ENCODE measurements around the gene TTLL5.

Gene TTLL5

GRCh38 chr14:75703467-75703866, 42.4 kb downstream of the TTLL5 start:
- H3K79me2 ChIP-seq (ENCODE audit: control insufficient read depth, low read length) = no peaks in the 10 kb centered on the region
- no peak for TF ChIP-seq CTCF (IDR thresholded peaks at IDR 0.05; ENCODE audit: low read depth, low read length, poor library complexity, severe bottlenecking)
- no peak for TF ChIP-seq EZH2phosphoT487 (IDR thresholded peaks at IDR 0.05; ENCODE audit: borderline replicate concordance, low read length)
- no peaks in the 10 kb centered on the region for H4K20me1 ChIP-seq (ENCODE audit: control insufficient read depth, insufficient read depth, low read depth, low read length)
- H3K4me1 ChIP-seq (ENCODE audit: control insufficient read depth, low read length) = no peaks in the 10 kb centered on the region
- H3F3A ChIP-seq (ENCODE audit: control insufficient read depth, insufficient read depth) = no peaks in the 10 kb centered on the region
- H3K9me2 ChIP-seq (replicated peaks; ENCODE audit: control insufficient read depth, low read length) = no peaks in the 10 kb centered on the region
- no peak overlapping the region for H3K27ac ChIP-seq (ENCODE audit: low read depth, low read length)
- no peak overlapping the region for H3K4me3 ChIP-seq (ENCODE audit: low read length)
- no peaks in the 10 kb centered on the region for H3K9me3 ChIP-seq (ENCODE audit: control insufficient read depth, insufficient read depth, low read length)
- no peaks in the 10 kb centered on the region for H3K27me3 ChIP-seq (ENCODE audit: control insufficient read depth, low read length)
- H3K36me3 ChIP-seq (ENCODE audit: control insufficient read depth, low read length) = peaks cover 27% of the 10 kb centered on the region
- no peak overlapping the region for H3K4me2 ChIP-seq (ENCODE audit: low read length)

DNA sequence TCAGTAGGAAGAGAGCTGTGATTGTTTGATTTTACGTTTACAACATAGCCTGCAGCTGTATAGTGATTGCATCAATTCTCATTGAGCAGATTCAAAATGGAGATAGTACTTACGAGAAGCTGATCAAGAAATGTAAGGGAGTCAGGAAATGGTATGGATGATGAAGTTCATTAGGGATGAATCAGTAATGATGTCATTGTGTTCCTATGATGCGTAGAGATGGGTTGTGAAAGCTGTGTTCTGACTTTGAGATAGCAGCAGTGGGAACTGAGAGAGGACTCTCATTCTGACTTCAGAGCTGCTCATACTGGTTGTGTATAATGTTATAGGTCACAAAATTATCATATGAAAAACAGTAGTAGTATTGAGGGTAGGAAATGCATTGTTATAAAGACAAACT, 44.0 kb downstream of the TTLL5 start:
- H3K4me1 ChIP-seq (ENCODE audit: control insufficient read depth, low read length) = no peaks in the 10 kb centered on the region
- no peaks in the 10 kb centered on the region for H3K79me2 ChIP-seq (ENCODE audit: control insufficient read depth, low read length)
- H3K4me2 ChIP-seq (ENCODE audit: low read length) = no peak overlapping the region
- H3K9me3 ChIP-seq (ENCODE audit: control insufficient read depth, insufficient read depth, low read length) = no peaks in the 10 kb centered on the region
- H3K9me2 ChIP-seq (replicated peaks; ENCODE audit: control insufficient read depth, low read length) = no peaks in the 10 kb centered on the region
- H3K36me3 ChIP-seq (ENCODE audit: control insufficient read depth, low read length) = peaks cover 24% of the 10 kb centered on the region
- no peak overlapping the region for H3K27ac ChIP-seq (ENCODE audit: low read depth, low read length)
- TF ChIP-seq CTCF (IDR thresholded peaks at IDR 0.05; ENCODE audit: low read depth, low read length, poor library complexity, severe bottlenecking) (no peak), EZH2phosphoT487 (IDR thresholded peaks at IDR 0.05; ENCODE audit: borderline replicate concordance, low read length) (no peak)
- no peaks in the 10 kb centered on the region for H4K20me1 ChIP-seq (ENCODE audit: control insufficient read depth, insufficient read depth, low read depth, low read length)
- H3K4me3 ChIP-seq (ENCODE audit: low read length) = no peak overlapping the region
- no peaks in the 10 kb centered on the region for H3F3A ChIP-seq (ENCODE audit: control insufficient read depth, insufficient read depth)
- H3K27me3 ChIP-seq (ENCODE audit: control insufficient read depth, low read length) = no peaks in the 10 kb centered on the region

GRCh38 chr14:75709207-75709812, 48.3 kb downstream of the TTLL5 start:
- H3K9me3 ChIP-seq (ENCODE audit: control insufficient read depth, insufficient read depth, low read length) = no peaks in the 10 kb centered on the region
- H3K27ac ChIP-seq (ENCODE audit: low read depth, low read length) = no peak overlapping the region
- no peaks in the 10 kb centered on the region for H3K4me1 ChIP-seq (ENCODE audit: control insufficient read depth, low read length)
- H3K36me3 ChIP-seq (ENCODE audit: control insufficient read depth, low read length) = peaks cover 19% of the 10 kb centered on the region
- no peak for TF ChIP-seq EZH2phosphoT487 (IDR thresholded peaks at IDR 0.05; ENCODE audit: borderline replicate concordance, low read length)
- peak; percentile 89 for TF ChIP-seq CTCF (IDR thresholded peaks at IDR 0.05; ENCODE audit: low read depth, low read length, poor library complexity, severe bottlenecking)
- no peak overlapping the region for H3K4me3 ChIP-seq (ENCODE audit: low read length)
- no peak overlapping the region for H3K4me2 ChIP-seq (ENCODE audit: low read length)
- no peaks in the 10 kb centered on the region for H3F3A ChIP-seq (ENCODE audit: control insufficient read depth, insufficient read depth)
- no peaks in the 10 kb centered on the region for H3K27me3 ChIP-seq (ENCODE audit: control insufficient read depth, low read length)
- no peaks in the 10 kb centered on the region for H3K79me2 ChIP-seq (ENCODE audit: control insufficient read depth, low read length)
- no peaks in the 10 kb centered on the region for H4K20me1 ChIP-seq (ENCODE audit: control insufficient read depth, insufficient read depth, low read depth, low read length)
- no peaks in the 10 kb centered on the region for H3K9me2 ChIP-seq (replicated peaks; ENCODE audit: control insufficient read depth, low read length)

Measured in DOHH2 (cell line).